Cardiac muscle cell (in vitro differentiated cells and primary cell): ENCODE measurements around the gene SPINK9. TPM values are rescaled to one million over a fixed set of nuclear protein-coding genes. Genes with fewer than 3 reads are reported as not detected.
"Not testable (repeated sequence)": the region's sequence is repeated elsewhere in the genome, so short reads cannot be mapped to it uniquely, and the experiment has no call there.

Experiments used
- DNase-seq, 2 donors: peaks; one replicate each; pipeline versions ENCODE4 v3.0.0 to v3.0.0-alpha.2; 2010 to 2017; ENCODE audit warnings: low read depth in 1 of 2, low spot score in 1 of 2
- H3K27ac ChIP-seq: fragments of 200-600 bp; sonication (generic); 2 replicates; pipeline ENCODE4 v1.5.1; 2016
- H3K27me3 ChIP-seq: fragments of 200-600 bp; sonication (generic); 2 replicates; pipeline ENCODE4 v1.6.0; 2016; ENCODE audit warnings: control low read depth
- H3K36me3 ChIP-seq: fragments of 200-600 bp; sonication (generic); 2 replicates; pipeline ENCODE4 v1.5.1; 2016; ENCODE audit warnings: control low read depth
- H3K4me1 ChIP-seq: fragments of 200-600 bp; sonication (generic); 2 replicates; pipeline ENCODE4 v1.8.1; 2017; ENCODE audit warnings: low read depth, mild to moderate bottlenecking, mixed run types
- H3K4me3 ChIP-seq: fragments of 200-600 bp; sonication (generic); 2 replicates; pipeline ENCODE4 v1.5.1; 2016; ENCODE audit warnings: mild to moderate bottlenecking
- H3K9me3 ChIP-seq: fragments of 200-600 bp; sonication (generic); 2 replicates; pipeline ENCODE4 v1.5.1; 2017; ENCODE audit warnings: low read depth, mild to moderate bottlenecking, control low read depth
- CTCF ChIP-seq: IDR thresholded peaks from 2 replicates; pipeline ENCODE4 v1.5.1; 2012; ENCODE audit warnings: low read depth, mild to moderate bottlenecking, low read length
- polyA plus RNA-seq: library from polyadenylated mRNA; unstranded; fragments of >200 nt; fragmentation: Nextera tagmentation; extraction: Ambion mirVana; gene quantifications from 2 replicates; pipeline ENCODE4 v1.2.1, GENCODE V29; 2016
- total RNA-seq: library from RNA; depleted of rRNA; stranded (reverse); fragments of >200 nt; gene quantifications from 2 replicates; pipeline ENCODE4 v1.2.3, GENCODE V29; 2016

SPINK9 gene
- total and polyA plus RNA-seq, 2 experiments from 2014 or later = not detected

DNA sequence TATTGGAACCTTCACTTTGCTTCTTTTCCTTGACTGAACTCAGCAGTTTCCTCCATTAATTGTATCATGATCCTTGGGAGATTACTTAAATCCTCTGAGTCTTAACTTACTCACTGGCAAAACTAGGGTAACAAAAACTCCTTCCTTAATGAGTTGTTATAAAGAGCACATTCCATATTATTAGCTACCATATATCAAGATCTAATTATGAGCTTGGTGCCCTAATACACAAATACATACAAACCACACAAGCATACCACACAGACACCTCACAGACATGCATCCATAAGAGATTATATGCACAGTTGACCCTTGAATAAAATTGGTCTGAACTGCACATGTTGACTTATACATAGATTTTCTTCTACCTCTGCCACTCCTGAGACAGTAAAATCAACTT is 25.6 kb upstream of the SPINK9 start:
- no peaks in the 10 kb centered on the region for H3K27me3 ChIP-seq
- no peaks in the 10 kb centered on the region for H3K4me1 ChIP-seq
- no peak for TF ChIP-seq CTCF
- no peak overlapping the region for H3K27ac ChIP-seq
- H3K36me3 ChIP-seq = no peaks in the 10 kb centered on the region
- no peak overlapping the region for H3K4me3 ChIP-seq
- H3K9me3 ChIP-seq = no peaks in the 10 kb centered on the region
- no peak for DNase-seq

DNA sequence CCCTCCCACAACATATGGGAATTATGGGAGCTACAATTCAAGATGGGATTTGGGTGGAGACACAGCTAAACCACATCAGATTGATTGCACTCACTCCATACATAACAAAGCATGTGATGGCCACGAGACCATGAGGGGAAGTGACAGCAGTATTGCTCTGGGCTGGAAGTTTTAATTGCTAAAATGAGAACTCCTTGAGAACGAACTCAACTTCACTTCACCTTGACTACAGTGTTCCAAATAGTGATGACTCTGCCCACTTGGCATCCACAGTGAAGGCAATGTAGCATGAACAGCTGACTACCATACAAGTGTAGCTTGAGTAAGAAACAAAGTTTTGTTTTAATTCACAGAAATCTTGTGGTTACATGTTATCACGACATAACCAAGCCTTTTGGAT is 23.9 kb upstream of the SPINK9 start:
- no peaks in the 10 kb centered on the region for H3K27me3 ChIP-seq
- no peak for DNase-seq
- H3K9me3 ChIP-seq = no peaks in the 10 kb centered on the region
- TF ChIP-seq CTCF = no peak
- no peak overlapping the region for H3K27ac ChIP-seq
- no peaks in the 10 kb centered on the region for H3K36me3 ChIP-seq
- no peaks in the 10 kb centered on the region for H3K4me1 ChIP-seq
- H3K4me3 ChIP-seq = no peak overlapping the region

DNA sequence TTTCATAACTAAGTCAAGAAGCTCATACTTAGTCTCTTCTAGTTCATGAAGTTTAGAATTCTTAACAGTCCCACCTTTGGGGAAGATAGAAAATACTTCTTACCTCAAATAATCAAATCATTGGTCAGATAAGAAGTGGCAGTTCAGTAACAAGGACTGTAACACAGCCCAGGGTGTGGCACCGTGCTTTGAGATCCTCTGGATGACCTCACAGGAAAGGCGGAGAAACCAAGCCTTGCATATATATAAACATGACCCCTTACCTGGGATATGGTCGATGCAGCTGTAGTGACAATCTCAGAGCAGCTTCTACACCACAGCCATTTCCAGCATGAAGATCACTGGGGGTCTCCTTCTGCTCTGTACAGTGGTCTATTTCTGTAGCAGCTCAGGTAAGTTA is 23.2 kb upstream of the SPINK9 start, which contains the start of gene SPINK7:
TSS of gene SPINK7 (plus strand) at position 271 of the 400 bp plus-strand sequence. CDS start at position 332, 61 bp downstream.
- H3K4me1 ChIP-seq = no peaks in the 10 kb centered on the region
- H3K9me3 ChIP-seq = no peaks in the 10 kb centered on the region
- no peaks in the 10 kb centered on the region for H3K27me3 ChIP-seq
- no peaks in the 10 kb centered on the region for H3K36me3 ChIP-seq
- H3K4me3 ChIP-seq = no peak within 1 kb of the TSS
- no peak for DNase-seq
- TF ChIP-seq CTCF = no peak
- no peak within 1 kb of the TSS for H3K27ac ChIP-seq

- no peaks in the 10 kb centered on the region for H3K4me1 ChIP-seq
- H3K27me3 ChIP-seq = no peaks in the 10 kb centered on the region
- no peaks in the 10 kb centered on the region for H3K36me3 ChIP-seq
- no peak overlapping the region for H3K27ac ChIP-seq
- H3K4me3 ChIP-seq = no peak overlapping the region
- no peak for TF ChIP-seq CTCF
- H3K9me3 ChIP-seq = no peaks in the 10 kb centered on the region
- DNase-seq = no peak
Measured at GRCh38 chr5:148314187-148314586, 21.2 kb upstream of the SPINK9 start.

DNA sequence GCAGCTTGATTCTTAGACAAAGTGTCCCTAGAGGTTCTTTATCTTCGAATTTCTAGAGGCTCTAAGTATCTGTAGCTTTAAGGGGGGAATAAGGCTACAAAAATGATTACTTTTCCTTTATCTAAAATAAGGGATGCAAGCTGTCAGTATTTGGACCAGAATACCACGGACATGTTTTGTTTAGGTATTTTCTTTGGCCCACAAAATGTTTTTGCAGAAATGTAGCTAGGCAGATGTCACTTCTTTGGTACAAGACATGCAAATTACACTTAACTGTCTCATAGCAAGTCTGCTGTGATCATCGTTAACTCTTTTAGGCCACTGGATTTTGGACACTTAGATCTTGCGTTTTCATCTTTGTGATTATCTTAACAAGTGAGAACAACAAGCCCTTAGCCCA is 20.6 kb upstream of the SPINK9 start:
- no peaks in the 10 kb centered on the region for H3K4me1 ChIP-seq
- H3K9me3 ChIP-seq = no peaks in the 10 kb centered on the region
- no peak overlapping the region for H3K4me3 ChIP-seq
- no peaks in the 10 kb centered on the region for H3K36me3 ChIP-seq
- H3K27me3 ChIP-seq = no peaks in the 10 kb centered on the region
- DNase-seq = no peak
- no peak for TF ChIP-seq CTCF
- H3K27ac ChIP-seq = no peak overlapping the region

- H3K27me3 ChIP-seq, H3K9me3 ChIP-seq, H3K4me1 ChIP-seq, H3K36me3 ChIP-seq, H3K27ac ChIP-seq: not testable (repeated sequence)
- peak overlapping the region; percentile 13 for H3K4me3 ChIP-seq
- peak in 1 of 2 donors; percentile 7 for DNase-seq
Measured at GRCh38 chr5:148320011-148320963, 15.1 kb upstream of the SPINK9 start.
